NCI-H2196 (cell line): ENCODE data around the gene NOTCH3.
A peak's percentile ranks its signal among the peaks of the same experiment; 100 is the strongest.

ENCODE experiments used
- DNase-seq: peaks from one replicate; lab custom pipeline; 2025; ENCODE audit not compliant: unreplicated experiment; lab: John Stamatoyannopoulos, UW

The NOTCH3 gene

DNA sequence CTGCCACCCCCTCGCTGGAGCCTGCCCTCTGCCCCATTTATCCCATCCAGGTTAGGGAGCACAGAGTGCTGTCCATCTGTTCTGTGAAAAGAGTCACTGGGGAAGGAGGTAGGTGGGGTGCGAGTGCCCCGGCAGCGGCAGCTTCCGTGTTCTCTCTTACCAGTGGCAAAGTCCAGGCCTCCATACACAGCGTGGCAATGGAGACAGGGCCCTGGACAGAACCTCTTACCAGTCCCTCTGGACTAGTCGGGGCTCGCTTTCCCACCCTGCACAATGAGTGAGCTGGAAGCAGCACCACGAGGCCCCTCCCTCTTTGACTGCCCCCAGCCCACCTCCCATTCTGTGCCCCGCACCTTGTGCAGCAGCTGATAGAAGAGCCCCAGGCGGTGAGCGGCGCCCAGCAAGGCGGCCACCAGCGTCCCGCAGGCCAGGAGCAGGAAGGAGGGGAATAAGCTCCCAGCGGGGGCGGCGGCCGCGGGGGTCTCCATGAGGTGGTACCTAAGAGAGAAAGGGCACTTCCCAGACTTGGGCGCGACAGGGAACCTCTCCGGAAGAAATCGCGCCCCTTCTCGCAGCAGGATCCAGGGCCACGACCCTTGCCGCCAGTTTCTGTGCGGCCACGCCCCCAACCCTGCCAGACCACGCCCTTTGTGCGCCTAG is 76.1 kb downstream of the NOTCH3 start:
- no peak for DNase-seq

DNA sequence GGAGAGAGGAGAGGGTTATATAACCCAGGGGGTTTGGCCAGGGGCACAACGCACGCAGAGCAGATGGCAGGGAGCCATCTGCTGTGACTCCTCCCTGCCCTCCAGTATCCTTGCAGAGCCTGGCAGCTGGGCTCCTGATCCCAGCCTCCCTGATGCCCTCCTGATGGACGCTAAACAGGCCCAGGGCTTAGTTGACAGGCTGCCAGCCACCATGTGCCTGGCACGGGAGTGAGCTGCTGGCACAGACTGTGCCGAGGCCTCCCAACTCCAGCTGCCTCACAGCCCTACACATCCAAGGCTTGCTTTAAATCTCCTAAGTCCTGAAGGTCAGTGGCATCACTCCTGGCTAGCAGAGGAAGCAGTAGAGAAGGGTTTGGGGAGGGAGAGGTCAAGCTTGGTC is 76.9 kb downstream of the NOTCH3 start:
- DNase-seq = peak; percentile 69

DNA sequence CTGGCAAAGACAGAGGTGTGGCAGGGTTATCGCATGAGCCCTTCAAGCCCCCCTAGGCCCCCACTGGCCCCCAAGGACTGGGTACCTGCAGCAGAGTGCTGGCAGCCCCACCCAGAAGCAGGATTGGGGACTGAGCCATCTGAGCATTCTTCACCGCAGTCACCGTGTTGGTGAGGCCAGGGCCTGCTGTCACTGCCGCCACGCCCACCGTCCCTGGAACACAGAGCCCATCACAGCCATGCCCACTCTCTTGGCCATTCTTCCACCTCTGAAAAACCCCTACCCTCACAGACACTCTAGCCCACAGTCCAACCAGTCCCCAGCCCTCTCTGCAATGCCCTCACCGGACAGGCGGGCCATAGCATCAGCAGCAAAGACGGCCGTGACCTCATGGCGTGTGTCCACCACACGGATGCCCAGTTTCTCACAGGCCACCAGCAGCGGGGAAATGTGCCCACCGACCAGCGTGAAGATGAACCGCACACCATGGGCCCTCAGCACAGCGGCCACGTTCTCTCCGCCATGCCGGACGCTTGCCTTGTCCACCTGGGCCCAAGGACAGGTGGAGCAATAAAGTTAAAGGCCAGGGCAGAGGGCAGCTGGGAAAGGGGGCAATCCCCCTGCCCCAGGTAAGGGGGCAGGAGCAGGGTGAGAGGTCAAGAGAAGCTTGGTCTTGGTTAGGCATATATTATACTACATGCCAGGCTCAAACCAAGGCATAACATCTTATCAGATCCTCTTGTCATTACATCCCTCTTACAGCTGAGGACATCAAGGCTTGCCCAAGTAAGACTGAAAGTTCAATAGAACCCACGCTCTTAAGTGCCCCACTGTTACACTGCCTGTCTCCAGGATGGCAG is 77.5 kb downstream of the NOTCH3 start:
- no peak for DNase-seq

DNA sequence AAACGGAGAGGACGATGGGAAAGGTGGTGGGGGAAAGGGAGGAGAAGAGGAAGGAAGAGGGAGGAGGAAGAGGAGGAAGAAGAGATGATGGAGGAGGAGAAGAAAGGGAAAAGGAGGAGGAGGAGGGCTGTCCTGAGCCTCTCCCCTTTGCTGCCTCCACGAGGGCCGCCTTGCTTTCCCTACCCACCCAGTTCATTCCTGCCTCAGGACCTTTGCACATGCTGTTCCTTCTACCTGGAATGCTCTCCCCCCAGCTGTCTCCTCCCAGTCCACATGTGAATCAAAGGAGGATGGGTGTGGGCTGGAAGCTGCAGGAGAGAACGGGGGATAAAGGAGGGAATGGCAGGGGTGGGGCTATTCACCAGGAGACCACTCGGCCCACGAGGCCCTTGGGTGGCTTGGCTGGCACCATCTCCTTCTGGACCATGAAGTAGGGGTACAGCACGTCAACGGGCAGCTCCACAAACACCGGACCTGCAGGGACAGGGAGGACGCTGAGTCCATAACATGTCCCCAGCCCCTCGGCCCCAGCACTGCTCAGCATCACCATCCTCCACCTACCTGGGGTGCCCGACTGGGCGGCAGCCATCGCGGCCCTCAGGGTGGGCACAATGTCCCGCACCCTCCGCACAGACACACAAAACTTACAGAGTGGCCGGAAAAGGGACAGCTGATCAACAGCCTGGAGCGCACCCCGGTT is 78.3 kb downstream of the NOTCH3 start:
- no peak for DNase-seq

DNA sequence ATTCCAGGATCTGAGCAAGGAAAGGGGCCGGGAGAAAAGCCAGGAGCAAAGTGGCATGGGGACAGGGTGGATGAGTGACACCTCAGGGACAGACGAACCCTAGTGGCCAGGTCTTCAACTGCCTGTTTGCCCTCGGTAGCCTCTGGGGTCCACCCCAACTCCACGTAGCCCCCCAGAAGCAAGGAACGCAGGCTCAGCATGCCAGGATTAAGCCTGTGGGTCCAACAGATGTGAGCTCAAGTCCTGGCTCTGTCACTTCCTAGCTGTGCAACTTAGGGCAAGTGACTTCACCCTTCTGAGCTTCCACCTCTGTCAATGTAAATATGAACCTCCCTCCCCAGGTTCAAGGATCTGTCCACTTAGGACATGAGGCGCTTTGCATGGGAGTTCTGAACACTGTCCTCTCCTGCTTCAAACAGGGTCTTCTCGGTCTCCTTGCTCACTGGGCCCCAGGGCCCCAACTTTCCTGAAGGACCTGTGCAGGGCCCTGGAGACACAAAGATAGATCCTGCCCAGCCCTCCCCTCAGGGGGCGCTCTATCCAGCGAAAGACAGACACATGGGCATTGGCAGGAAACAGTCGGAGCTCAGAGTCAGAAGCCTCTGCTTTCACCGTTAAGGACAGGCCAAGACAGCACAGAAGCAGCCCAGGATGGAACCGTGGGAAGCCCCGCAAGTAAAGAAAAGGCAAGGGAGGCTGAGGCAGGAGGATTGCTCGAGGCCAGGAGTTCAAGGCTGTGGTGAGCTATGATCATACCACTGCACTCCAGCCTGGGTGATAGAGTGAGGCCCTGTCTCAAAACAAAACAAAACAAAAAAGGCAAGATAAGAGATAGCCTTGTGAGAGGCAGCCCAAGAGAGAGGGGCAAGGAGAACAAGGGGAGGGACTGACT is 80.4 kb downstream of the NOTCH3 start:
- no peak for DNase-seq

DNA sequence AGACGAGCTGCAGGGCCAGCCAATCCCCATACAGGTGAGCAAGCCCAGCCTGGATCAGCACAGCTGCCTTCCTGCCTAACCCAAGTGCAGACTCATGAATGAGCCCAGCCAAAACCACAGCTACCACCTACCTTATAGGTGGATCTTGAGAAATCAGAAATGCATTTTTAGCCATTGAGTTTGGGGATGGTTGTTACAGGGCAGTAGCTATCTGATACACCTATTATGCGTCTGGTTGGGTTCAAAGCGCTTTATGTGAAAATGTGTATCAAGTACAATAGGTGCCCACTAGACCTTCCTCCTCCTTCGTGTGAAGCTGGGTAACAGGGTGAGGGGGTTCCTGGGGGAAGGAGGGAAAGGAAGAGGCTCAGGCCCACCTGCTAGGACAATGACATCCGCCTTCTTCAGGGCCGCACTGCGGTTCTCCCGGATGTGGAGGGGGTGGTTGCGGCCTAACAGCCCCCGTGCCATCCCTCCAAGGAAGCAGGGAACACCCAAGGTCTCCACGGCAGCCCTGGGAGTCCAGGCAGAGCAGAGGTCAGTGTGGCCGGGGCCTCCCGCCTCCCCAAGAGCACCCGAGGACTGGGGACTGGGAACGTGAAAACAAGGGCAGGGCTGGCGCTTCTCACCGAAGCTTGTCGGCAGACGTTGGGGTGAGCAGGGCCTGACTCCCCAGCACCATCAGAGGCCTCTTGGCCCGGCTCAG is 81.9 kb downstream of the NOTCH3 start:
- no peak for DNase-seq

DNA sequence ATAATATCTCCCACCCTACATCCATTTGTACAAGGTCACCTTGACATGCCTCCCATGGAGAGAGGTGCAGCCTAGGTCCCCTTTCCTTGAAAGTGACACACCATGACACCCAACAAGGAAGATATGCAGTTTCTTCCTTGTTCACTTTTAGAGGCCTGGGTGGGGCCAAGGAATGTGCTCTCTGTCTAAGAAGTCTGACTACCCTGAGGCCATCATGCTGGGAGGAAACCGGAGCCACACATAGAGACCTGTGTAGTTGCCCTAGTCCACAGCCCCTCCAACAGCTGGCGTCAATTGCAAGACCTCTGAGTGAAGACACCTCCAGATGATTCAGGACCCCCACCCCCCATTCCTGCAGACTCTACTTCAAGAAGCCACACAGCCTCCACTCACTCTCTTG is 82.5 kb downstream of the NOTCH3 start:
- no peak for DNase-seq

DNA sequence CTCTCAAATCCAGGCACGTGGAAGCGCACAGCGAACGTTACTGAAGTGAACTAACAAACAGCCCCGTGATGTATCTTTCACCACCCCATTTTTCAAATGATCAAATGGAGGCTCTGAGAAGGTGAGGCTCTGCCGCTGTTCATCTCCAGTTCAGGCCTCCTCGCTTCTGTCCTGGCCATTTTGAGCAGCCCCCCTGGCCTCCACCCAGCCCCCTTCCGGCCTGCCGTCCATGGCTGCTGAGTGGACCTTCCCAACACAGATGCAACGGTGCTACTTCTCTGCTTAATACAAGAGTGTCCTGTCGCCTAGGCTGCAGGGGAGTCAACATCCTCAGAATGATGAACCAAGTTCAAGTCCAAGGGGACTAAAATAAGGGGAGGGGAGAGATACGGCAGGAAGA is 83.9 kb downstream of the NOTCH3 start:
- DNase-seq = no peak

DNA sequence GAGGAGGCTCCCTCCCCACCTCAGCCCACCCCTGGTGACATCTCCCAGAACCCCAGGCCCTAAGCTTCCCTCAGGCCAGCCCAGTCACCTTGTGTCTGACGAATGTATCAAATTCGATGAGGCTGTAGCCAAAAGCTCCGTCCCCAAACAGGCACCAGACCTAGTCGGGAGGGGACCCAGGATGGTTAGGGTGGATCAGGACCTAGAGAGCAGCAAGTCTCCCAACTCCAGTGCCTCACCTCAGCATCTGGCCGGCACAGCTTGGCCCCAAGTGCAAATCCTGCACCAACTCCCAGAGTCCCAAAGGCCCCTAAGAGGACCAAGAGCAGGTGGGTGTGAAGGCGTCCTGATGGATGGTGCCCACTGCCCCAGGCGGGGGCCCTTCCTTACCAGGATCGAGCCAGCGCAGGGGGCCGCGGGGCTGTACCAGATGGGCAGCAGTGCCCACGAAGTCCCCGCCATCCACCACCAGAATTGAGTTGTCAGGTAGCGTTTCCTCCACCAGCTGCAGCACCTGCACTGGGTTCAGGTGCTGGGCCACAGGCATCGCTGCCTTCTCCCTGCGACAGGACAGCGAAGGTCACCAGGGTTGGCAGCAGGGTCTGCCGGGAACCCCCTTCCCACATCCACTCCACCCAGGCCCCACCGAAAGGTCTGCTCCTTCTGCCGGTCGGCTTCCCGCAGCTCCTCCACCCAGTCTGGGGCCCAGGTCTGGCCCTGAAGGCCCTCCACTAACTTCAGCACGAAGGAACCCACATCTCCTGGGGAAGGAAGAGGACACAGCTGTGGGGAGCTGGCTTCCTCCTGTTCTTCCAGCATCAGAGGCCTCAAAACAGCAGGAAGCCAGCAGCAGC is 84.8 kb downstream of the NOTCH3 start:
- DNase-seq = no peak

DNA sequence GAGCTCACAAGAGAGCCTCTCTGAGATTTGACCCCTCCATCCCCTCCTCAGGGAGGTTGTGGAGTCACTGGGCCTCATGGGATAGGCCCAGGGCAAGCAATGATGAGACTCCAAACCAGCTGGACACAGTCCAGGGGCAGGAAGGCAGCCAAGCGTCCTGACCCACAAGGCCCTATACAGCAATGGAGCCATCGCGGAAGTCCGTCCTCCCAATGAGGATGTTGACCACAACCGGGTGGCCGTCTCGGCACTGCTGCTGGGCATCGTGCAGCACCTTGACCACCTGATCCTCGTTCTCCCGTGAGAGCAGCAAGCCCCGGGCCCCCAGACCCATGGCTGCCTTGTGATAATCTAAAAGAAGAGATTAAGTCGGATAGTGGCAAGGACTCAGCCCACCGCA is 85.7 kb downstream of the NOTCH3 start:
- DNase-seq = no peak

DNA sequence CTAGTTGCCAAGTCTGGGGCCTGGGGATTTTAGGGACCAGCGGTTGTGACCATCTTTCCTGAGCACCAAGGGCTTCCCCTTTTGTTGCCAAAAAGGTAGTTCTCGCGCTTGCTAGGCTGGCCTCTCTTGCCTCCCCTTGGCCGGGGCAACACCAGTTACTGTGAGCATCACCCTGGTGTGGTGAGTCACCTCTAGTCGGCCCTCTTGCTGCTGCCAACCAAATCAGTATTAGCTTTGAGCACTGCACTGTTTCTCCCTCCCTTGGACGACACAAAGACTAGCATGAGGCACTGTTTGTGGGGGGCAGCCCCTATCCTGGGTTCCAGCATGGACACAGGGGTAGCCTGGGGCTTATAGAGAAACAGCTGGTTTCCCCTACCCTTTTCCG is 86.6 kb downstream of the NOTCH3 start:
- no peak for DNase-seq

DNA sequence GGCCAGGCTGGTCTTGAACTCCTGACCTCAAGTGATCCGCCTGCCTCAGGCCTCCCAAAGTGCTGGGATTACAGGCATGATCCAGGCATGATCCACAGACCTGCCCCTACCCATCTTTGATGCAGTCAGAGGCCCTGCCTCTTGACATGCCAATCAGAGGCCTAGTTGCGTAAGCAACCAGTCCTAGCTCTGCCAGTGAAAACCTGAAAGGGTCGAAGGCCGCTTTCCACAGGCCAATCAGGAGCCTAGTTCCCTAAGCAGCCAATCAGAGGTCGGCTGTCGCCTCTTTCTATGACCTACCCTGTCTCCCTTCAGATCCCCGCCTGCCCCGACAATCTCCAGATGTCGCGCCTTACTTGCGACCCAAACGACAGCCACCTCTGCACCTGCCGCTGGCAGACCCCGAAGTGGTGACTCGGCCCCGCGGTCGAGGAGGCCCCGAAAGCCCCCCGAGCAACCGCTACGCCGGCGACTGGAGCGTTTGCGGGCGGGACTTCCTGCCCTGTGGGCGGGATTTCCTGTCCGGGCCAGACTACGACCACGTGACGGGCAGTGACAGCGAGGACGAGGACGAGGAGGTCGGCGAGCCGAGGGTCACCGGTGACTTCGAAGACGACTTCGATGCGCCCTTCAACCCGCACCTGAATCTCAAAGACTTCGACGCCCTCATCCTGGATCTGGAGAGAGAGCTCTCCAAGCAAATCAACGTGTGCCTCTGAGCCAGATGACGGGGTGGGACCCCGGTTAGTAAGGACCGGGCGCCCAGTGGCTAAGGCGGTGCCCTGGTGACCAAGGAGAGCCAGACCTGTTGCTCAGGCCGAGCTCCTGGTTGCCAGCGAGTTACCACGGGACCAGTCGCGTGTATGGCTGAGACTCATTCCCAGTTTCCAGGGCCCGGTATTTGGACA is 87.3 kb downstream of the NOTCH3 start:
- DNase-seq = no peak

DNA sequence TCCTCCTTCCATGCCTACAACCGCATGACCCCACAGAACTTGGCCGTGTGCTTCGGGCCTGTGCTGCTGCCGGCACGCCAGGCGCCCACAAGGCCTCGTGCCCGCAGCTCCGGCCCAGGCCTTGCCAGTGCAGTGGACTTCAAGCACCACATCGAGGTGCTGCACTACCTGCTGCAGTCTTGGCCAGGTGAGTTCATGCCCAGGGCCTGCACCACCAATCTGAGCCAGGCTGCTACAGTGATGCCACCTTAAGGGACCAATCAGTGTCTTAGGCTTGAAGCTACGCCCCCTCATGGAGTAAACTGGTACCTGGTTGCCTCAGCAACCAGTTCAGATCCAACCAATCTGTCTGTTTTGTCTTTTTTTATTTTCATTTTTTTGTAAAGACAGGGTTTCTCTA is 88.4 kb downstream of the NOTCH3 start:
- DNase-seq = peak; percentile 16

DNA sequence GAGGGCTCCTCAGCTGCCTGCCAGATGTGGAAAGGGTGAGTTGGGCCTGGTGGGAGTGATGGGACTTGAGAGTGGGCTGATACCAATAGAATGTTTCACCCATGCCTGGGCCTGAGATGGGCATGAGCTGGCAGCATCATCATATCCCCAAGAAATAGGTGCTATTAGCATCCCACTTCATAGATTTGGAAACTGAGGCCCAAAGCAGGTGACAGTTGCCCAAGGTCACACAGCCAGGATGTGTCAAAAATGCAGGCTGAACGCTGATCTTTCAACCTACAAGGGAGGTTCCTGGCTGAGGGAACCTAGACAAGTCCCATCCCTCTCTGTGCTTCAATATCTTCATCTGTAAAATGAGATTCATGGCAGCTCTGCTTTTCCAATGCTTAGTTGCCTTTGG is 89.0 kb downstream of the NOTCH3 start:
- DNase-seq = no peak

DNA sequence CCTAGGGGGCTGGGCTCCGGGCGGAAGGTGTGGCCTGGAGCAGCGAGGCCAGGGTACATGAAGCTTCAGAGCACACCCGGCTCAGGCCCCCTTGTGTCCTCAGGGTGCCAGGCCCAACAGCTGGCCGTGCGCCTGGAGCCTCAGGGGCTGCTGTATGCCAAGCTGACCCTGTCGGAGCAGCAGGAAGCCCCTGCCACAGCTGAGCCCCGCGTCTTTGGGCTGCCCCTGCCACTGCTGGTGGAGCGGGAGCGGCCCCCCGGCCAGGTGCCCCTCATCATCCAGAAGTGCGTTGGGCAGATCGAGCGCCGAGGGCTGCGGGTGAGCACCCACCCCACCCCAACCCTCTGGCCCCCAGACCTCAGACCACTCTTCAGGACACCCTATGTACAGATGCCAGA is 90.4 kb downstream of the NOTCH3 start:
- no peak for DNase-seq

DNA sequence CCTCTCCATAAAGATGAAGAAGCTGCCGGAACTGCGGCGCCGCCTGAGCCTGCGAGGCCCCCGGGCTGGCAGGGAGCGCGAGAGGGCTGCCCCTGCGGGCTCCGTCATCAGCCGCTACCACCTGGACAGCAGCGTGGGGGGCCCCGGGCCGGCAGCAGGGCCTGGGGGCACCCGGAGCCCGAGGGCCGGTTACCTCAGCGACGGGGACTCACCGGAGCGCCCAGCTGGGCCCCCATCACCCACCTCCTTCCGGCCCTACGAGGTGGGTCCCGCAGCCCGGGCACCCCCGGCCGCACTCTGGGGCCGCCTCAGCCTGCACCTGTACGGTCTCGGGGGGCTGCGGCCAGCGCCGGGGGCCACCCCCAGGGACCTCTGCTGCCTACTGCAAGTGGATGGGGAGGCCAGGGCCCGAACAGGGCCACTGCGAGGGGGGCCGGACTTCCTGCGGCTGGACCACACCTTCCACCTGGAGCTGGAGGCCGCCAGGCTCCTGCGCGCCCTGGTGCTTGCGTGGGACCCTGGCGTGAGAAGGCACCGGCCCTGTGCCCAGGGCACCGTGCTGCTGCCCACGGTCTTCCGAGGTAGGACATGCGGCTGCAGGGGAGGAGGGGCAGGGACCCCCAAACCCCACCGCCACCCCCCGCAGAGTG is 90.9 kb downstream of the NOTCH3 start:
- DNase-seq = no peak
